Neural cell (in vitro differentiated cells): Measurements from ENCODE around the gene CFTR. TPM values are rescaled to one million over a fixed set of nuclear protein-coding genes. Genes with fewer than 3 reads are reported as not detected.

Source experiments
- H2AFZ ChIP-seq: fragments of 200-600, 300-800 bp; sonication (generic), shearing (Covaris generic); 2 replicates; pipeline ENCODE4 v1.6.0; 2014; ENCODE audit warnings: low read depth, mild to moderate bottlenecking, antibody characterized with exemption, low read length, moderate library complexity
- H3F3A ChIP-seq: fragments of 200-600 bp; shearing (Covaris generic); 2 replicates; pipeline ENCODE4 v1.6.1; 2016; ENCODE audit warnings: mild to moderate bottlenecking, moderate library complexity, mixed read lengths, antibody characterized with exemption, low read length; ENCODE audit not compliant: insufficient read depth, poor library complexity, severe bottlenecking
- H3K27ac ChIP-seq: fragments of 200-600, 300-800 bp; sonication (generic), shearing (Covaris generic); 2 replicates; pipeline ENCODE4 v1.5.1; 2014; ENCODE audit warnings: mild to moderate bottlenecking, low read length, moderate library complexity
- H3K27me3 ChIP-seq: fragments of 300-800, 200-600 bp; sonication (generic), shearing (Covaris generic); 2 replicates; pipeline ENCODE4 v1.6.0; 2014; ENCODE audit warnings: mild to moderate bottlenecking, low read depth, low read length, moderate library complexity; ENCODE audit not compliant: insufficient read depth
- H3K36me3 ChIP-seq: fragments of 300-800, 200-600 bp; sonication (generic), shearing (Covaris generic); 2 replicates; pipeline ENCODE4 v1.5.1; 2014; ENCODE audit warnings: mild to moderate bottlenecking, antibody characterized with exemption, low read length, moderate library complexity; ENCODE audit not compliant: insufficient read depth
- H3K4me2 ChIP-seq: fragments of 300-800, 200-600 bp; sonication (generic), shearing (Covaris generic); 2 replicates; pipeline ENCODE4 v1.6.0; 2014; ENCODE audit warnings: mild to moderate bottlenecking, low read length
- H3K4me3 ChIP-seq: fragments of 300-800, 200-600 bp; sonication (generic), shearing (Covaris generic); 2 replicates; pipeline ENCODE4 v1.5.1; 2014; ENCODE audit warnings: mild to moderate bottlenecking, low read length, moderate library complexity
- H3K79me2 ChIP-seq: fragments of 200-600 bp; shearing (Covaris generic); replicated peaks from 2 replicates; pipeline ENCODE4 v1.6.0; 2014; ENCODE audit warnings: mild to moderate bottlenecking, low read length, moderate library complexity; ENCODE audit not compliant: insufficient read depth
- H3K9ac ChIP-seq: fragments of 300-800, 200-600 bp; sonication (generic), shearing (Covaris generic); 2 replicates; pipeline ENCODE4 v1.6.1; 2016; ENCODE audit warnings: mild to moderate bottlenecking, low read length, mixed read lengths
- H3K9me2 ChIP-seq: fragments of 200-600 bp; shearing (Covaris generic); 2 replicates; pipeline ENCODE4 v1.6.1; 2016; ENCODE audit warnings: mild to moderate bottlenecking, low read length, mixed read lengths; ENCODE audit not compliant: insufficient read depth
- H3K9me3 ChIP-seq: fragments of 200-600, 300-800 bp; sonication (generic), shearing (Covaris generic); 2 replicates; pipeline ENCODE4 v1.6.1; 2016; ENCODE audit warnings: mild to moderate bottlenecking, mixed run types, low read length, moderate library complexity, mixed read lengths
- H4K20me1 ChIP-seq: fragments of 200-600 bp; shearing (Covaris generic); 2 replicates; pipeline ENCODE4 v1.6.1; 2016; ENCODE audit warnings: mild to moderate bottlenecking, mixed run types; ENCODE audit not compliant: insufficient read depth
- CTCF ChIP-seq: fragments of 450-650 bp; IDR thresholded peaks from 2 replicates; pipeline ENCODE4 v1.5.1; 2014; ENCODE audit warnings: antibody characterized with exemption, mild to moderate bottlenecking, moderate library complexity; ENCODE audit not compliant: poor library complexity, severe bottlenecking
- EP300 ChIP-seq: fragments of 450-650 bp; conservative IDR thresholded peaks from 2 replicates; pipeline ENCODE4 v1.6.1; 2014; ENCODE audit warnings: antibody characterized with exemption, mild to moderate bottlenecking, moderate library complexity; ENCODE audit not compliant: poor library complexity, severe bottlenecking
- EZH2 ChIP-seq: fragments of 200-600, 300-800 bp; shearing (Covaris generic), sonication (generic); IDR thresholded peaks from 2 replicates; pipeline ENCODE4 v1.6.1; 2014; ENCODE audit warnings: antibody characterized with exemption, low read length, borderline replicate concordance, mild to moderate bottlenecking; ENCODE audit not compliant: insufficient read depth, poor library complexity, severe bottlenecking
- MXI1 ChIP-seq: fragments of 450-650 bp; conservative IDR thresholded peaks from 2 replicates; pipeline ENCODE4 v1.6.1; 2014; ENCODE audit warnings: antibody characterized with exemption, mild to moderate bottlenecking; ENCODE audit not compliant: poor library complexity, severe bottlenecking
- POLR2AphosphoS5 ChIP-seq: IDR thresholded peaks from 2 replicates; pipeline ENCODE4 v1.6.1; 2012
- RAD21 ChIP-seq: fragments of 450-650 bp; conservative IDR thresholded peaks from 2 replicates; pipeline ENCODE4 v1.6.1; 2014; ENCODE audit warnings: antibody characterized with exemption, mild to moderate bottlenecking, moderate library complexity
- REST ChIP-seq: IDR thresholded peaks from 2 replicates; pipeline ENCODE4 v1.6.1; 2012; ENCODE audit warnings: borderline replicate concordance
- SMC3 ChIP-seq: fragments of 450-650 bp; conservative IDR thresholded peaks from 2 replicates; pipeline ENCODE4 v1.6.1; 2014; ENCODE audit warnings: antibody characterized with exemption, mild to moderate bottlenecking, moderate library complexity; ENCODE audit not compliant: poor library complexity
- TAF1 ChIP-seq: IDR thresholded peaks from 2 replicates; pipeline ENCODE4 v1.6.1; 2012; ENCODE audit warnings: low read depth
- polyA plus RNA-seq: library from polyadenylated mRNA; depleted of rRNA; stranded (reverse); fragments of >200 nt; gene quantifications from 2 replicates; pipeline ENCODE4 v1.2.3, GENCODE V29; 2014

The CFTR gene
- polyA plus RNA-seq, 1 donor from 2014 or later = not detected

- Histone ChIP-seq H3K79me2 (no peaks in the 10 kb centered on the region), H3K27me3 (no peaks in the 10 kb centered on the region)
Measured at GRCh38 chr7:117621075-117621618, 141.3 kb downstream of the CFTR start.

GRCh38 chr7:117623606-117624005, 143.8 kb downstream of the CFTR start:
- Histone ChIP-seq H3K27me3 (no peaks in the 10 kb centered on the region), H2AFZ (no peak overlapping the region), H3F3A (no peaks in the 10 kb centered on the region), H3K4me2 (no peak overlapping the region), H4K20me1 (no peaks in the 10 kb centered on the region), H3K9me2 (no peaks in the 10 kb centered on the region), H3K27ac (no peak overlapping the region), H3K4me3 (no peak overlapping the region), H3K9ac (no peak overlapping the region), H3K9me3 (no peaks in the 10 kb centered on the region), H3K36me3 (no peaks in the 10 kb centered on the region), H3K79me2 (no peaks in the 10 kb centered on the region)
- TF ChIP-seq CTCF (no peak), SMC3 (no peak), EP300 (no peak), TAF1 (no peak), REST (no peak), POLR2AphosphoS5 (no peak)

More at GRCh38 chr7:117621075-117621618, 141.3 kb downstream of the CFTR start:
- H4K20me1 ChIP-seq = no peaks in the 10 kb centered on the region
- H3K4me3 ChIP-seq = no peak overlapping the region
- no peaks in the 10 kb centered on the region for H3K9me2 ChIP-seq
- H3F3A ChIP-seq = no peaks in the 10 kb centered on the region
- no peaks in the 10 kb centered on the region for H3K36me3 ChIP-seq
- H3K27ac ChIP-seq = no peak overlapping the region
- H3K9me3 ChIP-seq = no peaks in the 10 kb centered on the region
- no peak overlapping the region for H3K4me2 ChIP-seq
- H2AFZ ChIP-seq = no peak overlapping the region
- H3K9ac ChIP-seq = no peak overlapping the region
- no peak for TF ChIP-seq TAF1
- TF ChIP-seq MXI1 = no peak
- TF ChIP-seq EP300 = no peak
- TF ChIP-seq RAD21 = no peak
- TF ChIP-seq REST = no peak
- TF ChIP-seq SMC3 = no peak
- TF ChIP-seq POLR2AphosphoS5 = no peak
- TF ChIP-seq CTCF = no peak
- TF ChIP-seq EZH2 = no peak
